GM10266 (cell line): ENCODE data around the gene AUTS2.
A peak's percentile ranks its signal among the peaks of the same experiment; 100 is the strongest.

Source experiments
- DNase-seq: peaks from one replicate; pipeline ENCODE4 v3.0.0; 2012; ENCODE audit errors: extremely low spot score
- CTCF ChIP-seq: IDR thresholded peaks from 2 replicates; pipeline ENCODE4 v1.5.1; 2012; ENCODE audit warnings: mild to moderate bottlenecking, low read depth; ENCODE audit not compliant: control insufficient read depth, insufficient read depth; ENCODE audit errors: missing control alignments

The AUTS2 gene

GRCh38 chr7:70694434-70694970, 1096.2 kb downstream of the AUTS2 start:
- TF ChIP-seq CTCF, result no peak

GRCh38 chr7:70694971-70695794, 1096.9 kb downstream of the AUTS2 start:
- no peak for TF ChIP-seq CTCF
- peak; percentile 50 for DNase-seq

More at GRCh38 chr7:70694434-70694970, 1096.2 kb downstream of the AUTS2 start:
- peak; percentile 64 for DNase-seq

- DNase-seq, result peak; percentile 48
- TF ChIP-seq CTCF, result no peak
Measured at GRCh38 chr7:70695795-70696083, 1097.5 kb downstream of the AUTS2 start.

- no peak for TF ChIP-seq CTCF
- peak; percentile 25 for DNase-seq
Measured at GRCh38 chr7:70696201-70696754, 1098.0 kb downstream of the AUTS2 start.

- peak; percentile 71 for DNase-seq
- TF ChIP-seq CTCF, result peak; percentile 76
Measured at GRCh38 chr7:70698219-70698832, 1100.1 kb downstream of the AUTS2 start.

GRCh38 chr7:70699271-70699670, 1101.0 kb downstream of the AUTS2 start:
- TF ChIP-seq CTCF, result no peak
- no peak for DNase-seq
